Stimulated activated CD4-positive, alpha-beta T cell treated with anti-CD3 and anti-CD28 coated beads, Interleukin-2, amount 100 ng/mL, for 4 hours (primary cell): Measurements from ENCODE around the gene RESF1.
"Not testable (repeated sequence)": the region's sequence is repeated elsewhere in the genome, so short reads cannot be mapped to it uniquely, and the experiment has no call there.

ENCODE experiments used
- DNase-seq: peaks from one replicate; pipeline ENCODE4 v3.0.0-alpha.2; 2020; ENCODE audit warnings: low read depth

Gene RESF1, protein sequence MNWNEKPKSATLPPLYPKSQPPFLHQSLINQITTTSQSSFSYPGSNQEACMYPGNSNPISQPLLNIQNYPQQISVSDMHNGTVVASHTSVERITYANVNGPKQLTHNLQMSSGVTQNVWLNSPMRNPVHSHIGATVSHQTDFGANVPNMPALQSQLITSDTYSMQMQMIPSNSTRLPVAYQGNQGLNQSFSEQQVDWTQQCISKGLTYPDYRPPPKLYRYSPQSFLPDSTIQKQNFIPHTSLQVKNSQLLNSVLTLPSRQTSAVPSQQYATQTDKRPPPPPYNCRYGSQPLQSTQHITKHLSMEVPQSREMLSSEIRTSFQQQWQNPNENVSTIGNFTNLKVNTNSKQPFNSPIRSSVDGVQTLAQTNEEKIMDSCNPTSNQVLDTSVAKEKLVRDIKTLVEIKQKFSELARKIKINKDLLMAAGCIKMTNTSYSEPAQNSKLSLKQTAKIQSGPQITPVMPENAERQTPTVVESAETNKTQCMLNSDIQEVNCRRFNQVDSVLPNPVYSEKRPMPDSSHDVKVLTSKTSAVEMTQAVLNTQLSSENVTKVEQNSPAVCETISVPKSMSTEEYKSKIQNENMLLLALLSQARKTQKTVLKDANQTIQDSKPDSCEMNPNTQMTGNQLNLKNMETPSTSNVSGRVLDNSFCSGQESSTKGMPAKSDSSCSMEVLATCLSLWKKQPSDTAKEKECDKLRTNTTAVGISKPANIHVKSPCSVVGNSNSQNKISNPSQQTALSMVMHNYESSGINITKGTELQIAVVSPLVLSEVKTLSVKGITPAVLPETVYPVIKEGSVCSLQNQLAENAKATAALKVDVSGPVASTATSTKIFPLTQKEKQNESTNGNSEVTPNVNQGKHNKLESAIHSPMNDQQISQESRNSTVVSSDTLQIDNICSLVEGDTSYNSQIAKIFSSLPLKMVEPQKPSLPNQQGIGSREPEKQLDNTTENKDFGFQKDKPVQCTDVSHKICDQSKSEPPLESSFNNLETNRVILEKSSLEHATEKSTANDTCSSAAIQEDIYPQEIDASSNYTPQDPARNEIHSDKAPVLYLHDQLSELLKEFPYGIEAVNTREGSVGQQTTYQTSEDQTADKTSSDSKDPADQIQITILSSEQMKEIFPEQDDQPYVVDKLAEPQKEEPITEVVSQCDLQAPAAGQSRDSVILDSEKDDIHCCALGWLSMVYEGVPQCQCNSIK (N-terminal part only)

DNA sequence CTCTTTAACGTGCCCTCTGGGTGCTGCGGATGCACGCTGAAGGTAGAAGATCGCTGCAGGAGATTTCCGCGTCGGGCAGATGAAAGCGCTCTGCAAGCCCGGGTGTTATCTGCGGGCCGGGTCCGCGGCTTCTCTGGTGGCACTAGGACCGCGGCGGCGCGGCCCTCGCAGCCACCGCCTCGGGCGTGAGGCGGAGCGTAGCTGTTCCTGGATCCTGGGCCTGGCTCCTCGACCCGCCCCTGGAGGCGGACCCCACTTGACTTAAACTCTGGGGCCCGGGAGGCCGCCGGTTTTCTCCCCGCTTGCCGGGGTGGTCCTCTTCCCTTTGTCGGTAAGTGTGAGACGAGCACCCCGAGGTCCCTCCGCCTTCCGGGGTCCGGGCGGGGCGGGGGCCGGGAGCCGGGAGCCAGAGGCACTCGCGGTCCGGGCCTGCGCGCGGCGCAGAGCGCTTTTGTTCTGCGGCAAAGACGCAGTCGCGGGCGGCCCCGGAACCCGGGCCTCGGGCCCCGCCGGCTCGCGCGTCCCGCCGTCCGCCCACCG, at the start of gene RESF1:
Gene RESF1, plus strand, starts transcription at position 255 of the 540 bp plus-strand sequence. CDS start 21,541 bp downstream, outside the sequence.
- peak; percentile 75 for DNase-seq

DNA sequence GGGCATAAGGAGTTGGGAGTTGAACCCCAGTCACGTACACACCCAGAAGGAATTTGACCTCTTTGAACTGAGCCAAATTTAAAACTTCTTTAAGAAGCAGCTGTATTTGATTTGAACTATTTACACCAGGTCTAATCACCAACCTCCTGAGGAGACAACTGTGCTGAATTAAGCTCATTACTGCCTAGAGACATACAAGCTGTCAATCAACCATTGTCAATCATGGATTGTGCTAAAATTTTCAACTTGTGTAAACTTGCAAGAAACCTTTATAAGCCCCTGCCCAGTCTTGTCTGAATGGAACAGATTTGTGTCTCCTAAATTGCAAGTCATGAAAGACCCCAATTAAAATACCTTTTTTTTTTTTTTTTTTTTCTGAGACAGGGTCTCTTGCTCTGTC, 44.3 kb upstream of the RESF1 start:
- no peak for DNase-seq

DNA sequence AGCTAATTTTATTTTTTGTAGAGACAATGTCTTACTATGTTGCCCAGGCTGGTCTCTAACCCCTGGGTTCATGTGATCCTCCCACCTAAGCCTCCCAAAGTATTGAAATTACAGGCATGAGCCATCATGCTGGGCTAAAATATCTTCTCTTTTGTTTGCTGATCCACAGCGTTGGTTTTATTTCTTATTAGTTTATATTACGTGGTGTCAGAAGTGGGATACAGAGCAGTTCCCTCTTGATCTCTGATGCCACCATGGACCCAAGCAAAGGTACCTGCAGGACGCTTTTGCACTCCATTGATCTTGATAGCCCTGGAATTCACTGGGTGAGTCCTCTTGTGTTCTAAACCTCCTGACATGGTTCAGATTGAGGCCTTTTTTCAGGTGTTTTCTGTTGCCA, 43.8 kb upstream of the RESF1 start:
- DNase-seq, result no peak

GRCh38 chr12:31922341-31923062, 36.7 kb upstream of the RESF1 start:
- no peak for DNase-seq

- no peak for DNase-seq
Observed at GRCh38 chr12:31923063-31923412, 36.2 kb upstream of the RESF1 start.

GRCh38 chr12:31928246-31929026, 30.8 kb upstream of the RESF1 start:
- no peak for DNase-seq

GRCh38 chr12:31929027-31929526, 30.1 kb upstream of the RESF1 start:
- DNase-seq, result peak; percentile 44

DNA sequence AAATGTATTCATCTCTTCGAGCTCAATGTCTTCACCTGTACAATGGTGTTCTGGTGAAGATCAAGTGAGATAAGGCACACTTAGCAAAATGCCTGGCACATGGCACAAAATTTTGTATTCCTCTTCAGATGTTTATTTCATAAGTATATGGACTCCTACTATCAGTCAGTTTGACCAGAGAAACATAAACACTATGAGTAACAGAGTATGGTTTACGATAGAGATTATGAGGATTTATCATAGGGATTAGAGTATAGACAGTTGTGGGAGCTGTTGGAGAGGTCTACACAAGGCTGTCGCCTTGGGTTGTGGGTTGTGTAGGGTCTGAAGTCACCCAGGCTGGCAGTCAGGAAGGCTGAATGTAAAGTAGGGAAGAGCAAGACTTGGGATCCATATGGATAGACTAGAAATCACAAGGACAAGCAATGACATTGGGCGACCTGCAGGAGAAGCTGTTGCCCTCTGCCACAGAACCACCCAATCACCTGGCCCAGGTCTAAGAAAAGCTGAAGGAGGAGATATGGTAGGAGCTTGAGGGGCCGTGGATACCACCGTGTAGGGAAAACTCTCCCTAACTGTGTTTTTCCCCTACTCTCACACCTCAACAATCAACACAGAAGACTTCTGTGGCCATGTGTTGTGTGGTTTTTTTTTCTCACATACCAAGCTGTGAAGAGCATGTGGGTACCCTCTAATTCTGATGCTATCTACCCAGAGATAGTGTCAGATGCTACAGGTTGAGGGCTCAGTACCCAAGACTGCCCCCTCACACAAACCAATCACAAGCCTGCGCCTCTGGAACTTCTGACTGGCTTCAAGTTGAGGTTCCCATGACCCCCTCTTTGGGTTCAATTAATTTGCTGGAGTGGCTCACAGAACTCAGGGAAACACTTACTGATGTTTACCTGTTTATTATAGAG, 27.2 kb upstream of the RESF1 start:
- no peak for DNase-seq

- DNase-seq, result no peak
Observed at GRCh38 chr12:31944299-31944698, 14.9 kb upstream of the RESF1 start.

DNA sequence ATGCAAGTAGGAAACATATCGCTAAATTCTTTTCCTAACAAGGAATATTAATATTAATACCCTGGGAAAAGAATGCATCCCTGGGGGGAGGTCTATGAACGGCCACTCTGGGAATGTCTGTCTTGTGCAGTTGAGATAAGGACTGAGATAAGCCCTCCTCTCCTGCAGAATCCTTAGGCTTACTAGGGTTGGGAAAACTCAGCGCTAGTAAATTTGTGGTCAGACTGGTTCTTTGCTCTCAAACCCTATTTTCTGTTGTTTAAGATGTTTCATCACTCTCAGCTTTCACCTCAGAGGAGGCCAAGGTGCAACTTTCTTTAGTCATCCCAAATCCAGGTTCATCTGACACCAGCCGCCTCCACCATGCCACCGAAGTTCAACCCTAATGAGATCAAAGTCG, 11.2 kb upstream of the RESF1 start:
- DNase-seq, result no peak

GRCh38 chr12:31948697-31949359, 10.4 kb upstream of the RESF1 start:
- not testable (repeated sequence) for DNase-seq

DNA sequence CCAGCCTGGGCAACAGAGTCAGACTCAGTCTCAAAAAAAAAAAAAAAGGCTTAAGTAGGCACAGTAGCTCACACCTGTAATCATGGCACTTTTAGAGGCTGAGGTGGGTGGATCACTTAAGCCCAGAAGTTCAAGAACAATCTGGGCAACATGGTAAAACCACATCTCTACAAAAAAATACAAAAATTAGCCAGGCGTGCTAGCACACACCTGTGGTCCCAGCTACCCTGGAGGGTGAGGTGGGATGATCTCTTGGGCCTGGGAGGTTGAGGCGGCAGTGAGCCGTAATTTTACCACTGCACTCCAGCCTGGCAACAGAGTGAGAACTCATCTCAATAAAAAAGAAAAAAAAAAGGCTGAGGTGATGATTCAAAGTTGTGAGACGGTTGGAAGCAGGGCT, 9.1 kb upstream of the RESF1 start:
- no peak for DNase-seq

GRCh38 chr12:31950492-31950891, 8.7 kb upstream of the RESF1 start:
- DNase-seq, result no peak

- no peak for DNase-seq
Observed at GRCh38 chr12:31951008-31951407, 8.2 kb upstream of the RESF1 start.

GRCh38 chr12:31951939-31952338, 7.3 kb upstream of the RESF1 start:
- no peak for DNase-seq

DNA sequence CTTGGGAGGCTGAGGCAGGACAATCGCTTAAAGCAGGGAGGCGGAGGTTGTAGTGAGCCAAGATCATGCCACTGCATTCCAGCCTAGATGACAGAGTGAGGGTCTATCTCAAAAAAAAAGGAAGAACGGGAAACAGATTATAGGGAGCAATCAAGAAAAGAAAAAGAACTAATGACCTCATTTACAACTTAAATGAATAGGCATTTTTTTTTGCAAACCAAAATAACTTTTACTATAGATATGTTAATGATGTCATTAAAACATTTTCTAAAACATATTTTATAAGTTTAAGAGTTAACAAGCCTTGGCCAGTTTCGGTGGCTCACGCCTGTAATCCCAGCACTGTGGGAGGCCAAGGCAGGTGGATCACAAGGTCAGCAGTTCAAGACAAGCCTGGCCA, 6.8 kb upstream of the RESF1 start:
- no peak for DNase-seq

- no peak for DNase-seq
Observed at GRCh38 chr12:31954925-31955858, 4.0 kb upstream of the RESF1 start.
